ENCODE measurements around the gene RSPH9. TPM values are rescaled to one million over a fixed set of nuclear protein-coding genes. Genes with fewer than 3 reads are reported as not detected.
"Not testable (repeated sequence)": the region's sequence is repeated elsewhere in the genome, so short reads cannot be mapped to it uniquely, and the experiment has no call there.

The RSPH9 gene
- total RNA-seq, 2 experiments from 2014 or later: not detected

DNA sequence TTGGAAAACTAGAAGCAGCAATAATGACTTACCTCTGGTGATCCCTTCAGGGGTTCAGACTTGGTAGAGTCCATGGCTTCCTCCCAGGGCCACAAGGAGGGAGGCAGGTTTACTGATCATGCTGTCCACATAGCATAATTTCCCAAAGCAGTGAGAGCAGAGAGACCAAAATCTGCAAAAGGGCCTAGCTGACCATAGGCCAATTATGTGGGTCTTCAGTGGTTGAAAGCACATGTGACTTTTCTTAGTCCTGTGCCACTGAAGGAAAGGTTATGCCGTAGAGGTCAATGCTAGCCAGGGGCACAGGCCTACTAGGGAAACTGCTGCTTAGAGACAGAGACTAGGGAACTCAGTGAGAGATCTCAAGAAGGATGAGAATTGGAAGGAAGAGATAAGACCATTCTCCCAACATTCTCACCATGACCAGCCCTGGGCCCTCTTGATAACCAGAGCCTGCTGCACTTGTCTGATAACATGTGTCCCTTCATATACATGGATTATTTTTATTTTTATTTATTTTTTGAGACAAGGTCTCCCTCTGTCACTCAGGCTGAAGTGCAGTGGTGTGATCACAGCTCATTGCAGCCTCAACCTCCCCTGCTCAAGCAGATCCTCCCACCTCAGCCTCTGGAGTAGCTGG, 13.7 kb upstream of the RSPH9 start:
- H3K4me3 Mint-ChIP-seq: no peak overlapping the region
- ChIA-PET CTCF (interaction anchor here (1.1 kb wide), 1 partner anchor 35 kb away, joined by 4 read pairs; no protein-coding TSS in a partner anchor), POLR2A (no interaction called here)
- peaks cover 18% of the 10 kb centered on the region for H3K36me3 Mint-ChIP-seq
- H3K27me3 Mint-ChIP-seq: no peaks in the 10 kb centered on the region
- no peak for DNase-seq
- H3K27ac Mint-ChIP-seq: peak overlapping the region; percentile 29
- intact Hi-C loops (cut with micrococcal nuclease): loop anchor here (1.0 to 10.0 kb wide), 2 partner anchors 114 to 406 kb away; partner anchors contain the start of genes DNPH1 and POLR1C
- no peaks in the 10 kb centered on the region for H3K9me3 Mint-ChIP-seq
- H3K4me1 Mint-ChIP-seq (ENCODE audit: low read depth): peaks cover 38% of the 10 kb centered on the region

DNA sequence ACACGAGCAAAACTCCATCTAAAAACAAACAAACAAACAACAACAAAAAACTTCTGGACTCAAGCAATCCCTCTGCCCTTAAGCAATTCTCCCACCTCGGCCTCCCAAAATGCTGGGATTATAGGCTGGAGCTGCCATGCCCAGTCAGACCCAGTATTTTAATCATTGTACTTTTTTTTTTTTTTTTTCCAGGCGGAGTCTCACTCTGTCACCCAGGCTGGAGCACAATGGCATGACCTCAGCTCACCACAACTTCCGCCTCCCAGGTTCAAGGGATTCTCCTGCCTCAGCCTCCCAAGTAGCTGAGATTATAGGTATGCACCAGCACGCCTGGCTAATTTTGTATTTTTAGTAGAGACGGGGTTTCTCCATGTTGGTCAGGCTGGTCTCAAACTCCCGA, 11.8 kb upstream of the RSPH9 start:
- H3K4me3 Mint-ChIP-seq, POLR2A ChIA-PET, H3K27me3 Mint-ChIP-seq, H3K9me3 Mint-ChIP-seq, CTCF ChIA-PET, H3K27ac Mint-ChIP-seq, DNase-seq: not testable (repeated sequence)
- intact Hi-C loops (cut with micrococcal nuclease): loop anchor here (10.0 kb wide), 1 partner anchor 408 kb away; the partner anchor contains the start of gene DNPH1
- peaks cover 36% of the 10 kb centered on the region for H3K4me1 Mint-ChIP-seq (ENCODE audit: low read depth)
- peaks cover 16% of the 10 kb centered on the region for H3K36me3 Mint-ChIP-seq

DNA sequence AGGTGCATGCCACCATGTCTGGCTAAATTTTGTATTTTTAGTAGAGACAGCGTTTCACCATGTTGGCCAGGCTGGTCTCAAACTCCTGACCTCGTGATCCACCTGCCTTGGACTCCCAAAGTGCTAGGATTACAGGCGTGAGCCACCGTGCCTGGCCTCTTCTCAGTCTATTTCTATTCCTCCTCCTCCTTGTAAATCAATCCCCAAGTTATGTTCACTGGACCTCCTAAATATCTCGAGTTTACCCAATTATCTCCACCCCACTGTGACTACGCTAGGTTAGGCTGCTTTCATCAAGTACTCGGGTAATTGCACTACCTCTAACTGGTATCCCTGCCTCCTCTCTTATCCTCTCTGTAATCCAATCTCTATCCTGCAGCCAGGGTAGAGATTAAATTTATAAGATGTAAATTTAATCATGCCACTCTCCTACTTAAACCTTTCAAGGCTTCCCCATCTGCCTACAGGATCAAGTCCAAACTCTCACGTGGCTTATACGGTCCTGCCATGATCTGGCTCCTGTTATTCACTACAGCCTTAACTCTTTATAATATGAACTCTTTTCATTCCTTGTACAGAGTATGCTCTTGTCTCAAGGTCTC, 10.0 kb upstream of the RSPH9 start:
- ChIA-PET POLR2A (interaction anchor here (1.5 kb wide), 1 partner anchor 157 kb away, joined by 4 read pairs; no protein-coding TSS in a partner anchor), CTCF (interaction anchor here (0.9 to 3.0 kb wide), 3 partner anchors 32 to 678 kb away, joined by 3 to 12 read pairs (median 3); no protein-coding TSS in a partner anchor)
- peak overlapping the region; percentile 97 for H3K27ac Mint-ChIP-seq
- no peak for DNase-seq
- H3K27me3 Mint-ChIP-seq: no peaks in the 10 kb centered on the region
- intact Hi-C loops (cut with micrococcal nuclease): loop anchor here (5.0 to 10.0 kb wide), 2 partner anchors 410 to 612 kb away; partner anchors contain the start of genes DNPH1 and HSP90AB1
- peaks cover 20% of the 10 kb centered on the region for H3K36me3 Mint-ChIP-seq
- peaks cover 42% of the 10 kb centered on the region for H3K4me1 Mint-ChIP-seq (ENCODE audit: low read depth)
- H3K4me3 Mint-ChIP-seq: peak overlapping the region; percentile 99
- no peaks in the 10 kb centered on the region for H3K9me3 Mint-ChIP-seq

DNA sequence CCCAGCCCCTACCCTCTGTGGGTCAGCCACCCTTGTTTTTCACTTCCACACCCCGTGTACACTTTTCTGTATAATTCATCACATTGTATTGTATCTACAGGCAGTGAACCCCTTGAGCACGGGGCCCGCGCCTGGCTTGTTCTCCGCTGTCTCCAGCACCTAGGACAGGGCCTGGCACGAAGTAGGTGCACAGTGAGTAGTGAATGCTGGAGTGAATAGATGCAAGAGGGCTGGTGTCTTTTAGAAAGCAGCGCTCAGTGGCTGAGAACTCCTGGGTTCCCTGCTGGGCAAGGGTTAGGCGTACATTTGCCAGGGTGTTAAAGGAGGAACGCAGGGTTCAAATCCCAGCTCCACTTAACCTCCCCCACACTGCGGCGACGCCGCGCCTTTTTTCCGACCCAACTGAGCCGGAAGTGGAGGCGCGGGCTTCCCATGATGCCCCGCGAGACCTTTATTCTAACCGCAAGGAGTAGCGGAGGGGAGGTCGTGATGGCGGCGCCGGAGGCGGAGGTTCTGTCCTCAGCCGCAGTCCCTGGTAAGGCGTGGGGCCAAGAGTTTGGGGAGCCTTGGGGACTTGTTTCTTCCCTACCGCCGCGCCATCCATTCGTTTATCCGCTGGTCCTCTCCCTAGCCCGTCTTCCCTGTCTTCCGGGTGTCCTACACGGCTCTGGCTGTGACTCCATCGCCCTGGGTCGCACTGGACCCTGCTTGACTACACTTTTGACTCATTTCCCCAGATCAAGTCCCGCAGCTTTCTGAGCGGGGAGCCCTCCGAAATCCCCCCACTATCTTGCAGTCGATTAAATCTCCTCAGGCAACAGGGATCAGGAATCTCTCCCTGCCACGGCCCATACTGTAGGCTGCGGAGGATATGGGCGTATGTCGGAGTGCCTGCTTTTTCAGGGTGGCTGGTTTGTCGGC, 9.2 kb upstream of the RSPH9 start, which contains the start of gene MAD2L1BP:
TSS of gene MAD2L1BP (plus strand) at position 454 of the 921 bp plus-strand sequence. CDS start at position 490, 36 bp downstream.
- peaks cover 45% of the 10 kb centered on the region for H3K4me1 Mint-ChIP-seq (ENCODE audit: low read depth)
- POLR2A ChIA-PET: interaction anchor here (1.3 to 1.5 kb wide), 3 partner anchors 34 to 158 kb away, joined by 3 to 4 read pairs (median 4); partner anchors contain the start of gene XPO5

DNA sequence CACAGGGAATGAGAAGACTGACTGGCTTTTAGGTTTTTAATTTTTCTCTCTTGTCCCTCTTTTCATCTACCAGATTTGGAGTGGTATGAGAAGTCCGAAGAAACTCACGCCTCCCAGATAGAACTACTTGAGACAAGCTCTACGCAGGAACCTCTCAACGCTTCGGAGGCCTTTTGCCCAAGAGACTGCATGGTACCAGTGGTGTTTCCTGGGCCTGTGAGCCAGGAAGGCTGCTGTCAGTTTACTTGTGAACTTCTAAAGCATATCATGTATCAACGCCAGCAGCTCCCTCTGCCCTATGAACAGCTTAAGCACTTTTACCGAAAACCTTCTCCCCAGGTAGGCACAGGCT, 8.6 kb upstream of the RSPH9 start:
- ChIA-PET POLR2A (interaction anchor here (1.3 to 1.5 kb wide), 3 partner anchors 33 to 159 kb away, joined by 3 to 4 read pairs (median 4); partner anchors contain the start of gene XPO5), CTCF (interaction anchor here (1.0 to 3.0 kb wide), 3 partner anchors 28 to 88 kb away, joined by 3 to 12 read pairs (median 10); no protein-coding TSS in a partner anchor)
- H3K4me3 Mint-ChIP-seq: peak overlapping the region; percentile 99
- peaks cover 31% of the 10 kb centered on the region for H3K36me3 Mint-ChIP-seq
- H3K27ac Mint-ChIP-seq: peak overlapping the region; percentile 97
- no peaks in the 10 kb centered on the region for H3K9me3 Mint-ChIP-seq
- peaks cover 44% of the 10 kb centered on the region for H3K4me1 Mint-ChIP-seq (ENCODE audit: low read depth)
- no peaks in the 10 kb centered on the region for H3K27me3 Mint-ChIP-seq
- intact Hi-C loops (cut with micrococcal nuclease): loop anchor here (1.0 to 10.0 kb wide), 3 partner anchors 9 to 611 kb away; partner anchors contain the start of genes DNPH1, HSP90AB1 and RSPH9
- peak; percentile 32 for DNase-seq

More for the DNA sequence above, 9.2 kb upstream of the RSPH9 start, which contains the start of gene MAD2L1BP:
- peak within 1 kb of the TSS; percentile 97 for H3K27ac Mint-ChIP-seq
- peaks cover 28% of the 10 kb centered on the region for H3K36me3 Mint-ChIP-seq
- peak; percentile 94 for DNase-seq
- H3K9me3 Mint-ChIP-seq: no peaks in the 10 kb centered on the region
- peak within 1 kb of the TSS; percentile 99 for H3K4me3 Mint-ChIP-seq
- CTCF ChIA-PET: interaction anchor here (0.9 to 3.0 kb wide), 5 partner anchors 27 to 677 kb away, joined by 3 to 12 read pairs (median 3); no protein-coding TSS in a partner anchor
- intact Hi-C loops (cut with micrococcal nuclease): loop anchor here (1.0 to 10.0 kb wide), 3 partner anchors 10 to 612 kb away; partner anchors contain the start of genes DNPH1, HSP90AB1 and RSPH9
- H3K27me3 Mint-ChIP-seq: no peaks in the 10 kb centered on the region

DNA sequence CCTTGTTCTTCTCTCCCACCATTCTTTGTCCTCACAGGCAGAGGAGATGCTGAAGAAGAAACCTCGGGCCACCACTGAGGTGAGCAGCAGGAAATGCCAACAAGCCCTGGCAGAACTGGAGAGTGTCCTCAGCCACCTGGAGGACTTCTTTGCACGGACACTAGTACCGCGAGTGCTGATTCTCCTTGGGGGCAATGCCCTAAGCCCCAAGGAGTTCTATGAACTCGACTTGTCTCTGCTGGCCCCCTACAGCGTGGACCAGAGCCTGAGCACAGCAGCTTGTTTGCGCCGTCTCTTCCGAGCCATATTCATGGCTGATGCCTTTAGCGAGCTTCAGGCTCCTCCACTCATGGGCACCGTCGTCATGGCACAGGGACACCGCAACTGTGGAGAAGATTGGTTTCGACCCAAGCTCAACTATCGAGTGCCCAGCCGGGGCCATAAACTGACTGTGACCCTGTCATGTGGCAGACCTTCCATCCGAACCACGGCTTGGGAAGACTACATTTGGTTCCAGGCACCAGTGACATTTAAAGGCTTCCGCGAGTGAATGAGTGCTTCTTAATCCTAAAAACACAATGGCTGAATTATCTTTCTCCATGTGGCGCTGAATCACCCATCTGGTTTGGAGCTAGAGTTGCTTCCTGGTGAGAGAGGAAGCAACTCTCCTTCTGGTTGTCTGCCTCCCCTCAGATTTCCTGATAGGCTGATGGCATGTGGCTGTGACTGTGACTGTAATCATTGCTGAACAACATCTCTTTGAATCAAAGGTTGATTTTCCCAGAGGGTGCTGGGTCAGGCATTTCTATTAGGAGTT, 4.6 kb upstream of the RSPH9 start:
- no peak overlapping the region for H3K27ac Mint-ChIP-seq
- H3K9me3 Mint-ChIP-seq: no peaks in the 10 kb centered on the region
- POLR2A ChIA-PET: interaction anchor here (1.9 kb wide), 1 partner anchor 11 kb away, joined by 5 read pairs; the partner anchor contains the start of gene GTPBP2
- no peaks in the 10 kb centered on the region for H3K27me3 Mint-ChIP-seq
- no peak overlapping the region for H3K4me3 Mint-ChIP-seq
- peaks cover 41% of the 10 kb centered on the region for H3K4me1 Mint-ChIP-seq (ENCODE audit: low read depth)
- intact Hi-C loops (cut with micrococcal nuclease): loop anchor here (5.0 to 10.0 kb wide), 2 partner anchors 415 to 607 kb away; partner anchors contain the start of genes DNPH1 and HSP90AB1
- CTCF ChIA-PET: interaction anchor here (1.1 kb wide), 1 partner anchor 32 kb away, joined by 3 read pairs; no protein-coding TSS in a partner anchor
- DNase-seq: no peak
- H3K36me3 Mint-ChIP-seq: peaks cover 35% of the 10 kb centered on the region

DNA sequence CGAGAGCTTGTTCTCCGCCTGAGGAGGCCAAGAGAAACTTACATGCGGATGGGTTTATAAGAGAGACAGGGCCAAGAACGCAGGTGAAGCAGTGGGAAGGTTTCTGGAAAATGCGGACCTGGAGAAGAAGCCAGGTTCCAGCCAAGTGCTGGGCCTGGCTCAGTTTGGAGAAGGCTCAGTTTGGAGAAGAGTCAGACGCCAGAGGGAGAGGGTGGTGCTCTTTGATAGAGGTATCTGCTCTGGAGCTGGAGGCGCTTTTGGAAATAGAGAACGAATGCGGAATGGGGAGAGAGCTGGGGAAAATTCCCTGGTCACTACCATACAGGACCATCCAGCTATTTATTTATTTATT, 753 bp downstream of the RSPH9 start:
- H3K4me1 Mint-ChIP-seq (ENCODE audit: low read depth): peaks cover 7% of the 10 kb centered on the region
- DNase-seq: no peak
- no peaks in the 10 kb centered on the region for H3K9me3 Mint-ChIP-seq
- CTCF ChIA-PET: interaction anchor here (1.0 to 2.2 kb wide), 5 partner anchors 21 to 527 kb away, joined by 3 to 8 read pairs (median 4); partner anchors contain the start of gene VEGFA
- peak overlapping the region; percentile 61 for H3K4me3 Mint-ChIP-seq
- peaks cover 7% of the 10 kb centered on the region for H3K36me3 Mint-ChIP-seq
- H3K27ac Mint-ChIP-seq: peak overlapping the region; percentile 21
- no peaks in the 10 kb centered on the region for H3K27me3 Mint-ChIP-seq
- POLR2A ChIA-PET: interaction anchor here (1.3 kb wide), 1 partner anchor 16 kb away, joined by 4 read pairs; the partner anchor contains the start of gene GTPBP2
- intact Hi-C loops (cut with micrococcal nuclease): loop anchor here (1.0 kb wide), 1 partner anchor 9 kb away; no protein-coding TSS in a partner anchor

DNA sequence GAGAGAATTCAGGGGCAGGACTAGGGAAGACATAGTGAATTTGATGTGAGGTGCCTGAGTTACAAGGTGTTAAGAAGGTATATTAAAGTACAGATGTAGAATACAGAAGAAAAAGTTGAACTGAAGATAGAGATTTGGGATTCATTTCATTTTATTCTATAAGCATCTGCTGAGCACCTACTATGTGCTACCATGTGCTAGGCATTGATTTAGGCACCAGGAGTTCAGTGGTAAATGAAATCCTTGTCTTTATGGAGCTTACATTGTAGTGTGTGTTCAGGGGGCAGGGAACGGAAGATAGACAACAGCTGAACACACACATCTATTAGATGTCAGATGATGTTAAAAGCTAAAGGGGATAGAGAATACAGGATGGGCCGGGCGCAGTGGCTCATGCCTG, 2.8 kb downstream of the RSPH9 start:
- POLR2A ChIA-PET: no interaction called here
- H3K27me3 Mint-ChIP-seq: no peaks in the 10 kb centered on the region
- intact Hi-C loops (cut with micrococcal nuclease): no loop called here
- DNase-seq: no peak
- no peak overlapping the region for H3K27ac Mint-ChIP-seq
- H3K9me3 Mint-ChIP-seq: no peaks in the 10 kb centered on the region
- CTCF ChIA-PET: interaction anchor here (0.6 kb wide), 1 partner anchor 15 kb away, joined by 5 read pairs; no protein-coding TSS in a partner anchor
- H3K4me1 Mint-ChIP-seq (ENCODE audit: low read depth): peaks cover 4% of the 10 kb centered on the region
- H3K36me3 Mint-ChIP-seq: no peaks in the 10 kb centered on the region
- H3K4me3 Mint-ChIP-seq: no peak overlapping the region

DNA sequence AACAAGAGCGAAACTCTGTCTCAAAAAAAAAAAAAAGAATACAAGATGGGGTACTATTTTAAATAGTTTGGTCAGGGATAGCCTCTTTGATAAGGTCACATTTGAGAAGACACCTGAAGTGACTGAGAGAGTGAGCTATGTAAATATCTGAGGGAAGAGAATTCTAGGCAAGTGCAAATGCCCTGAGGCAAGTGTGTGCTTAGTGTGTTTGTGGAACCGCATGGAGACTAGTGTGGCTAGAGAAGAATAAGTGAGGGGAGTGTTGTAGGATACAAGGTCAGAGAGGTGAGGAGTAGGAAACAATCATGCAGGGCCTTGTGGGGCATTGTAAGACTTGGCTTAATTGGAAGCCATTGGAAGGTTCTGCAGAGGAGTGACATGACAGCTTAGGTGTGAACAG, 3.4 kb downstream of the RSPH9 start:
- Mint-ChIP-seq H3K27ac (no peak overlapping the region), H3K4me1 (ENCODE audit: low read depth) (peaks cover 4% of the 10 kb centered on the region), H3K36me3 (no peaks in the 10 kb centered on the region), H3K9me3 (no peaks in the 10 kb centered on the region), H3K4me3 (no peak overlapping the region), H3K27me3 (no peaks in the 10 kb centered on the region)
- intact Hi-C loops (cut with micrococcal nuclease): no loop called here
- no peak for DNase-seq
- ChIA-PET POLR2A (no interaction called here), CTCF (no interaction called here)

DNA sequence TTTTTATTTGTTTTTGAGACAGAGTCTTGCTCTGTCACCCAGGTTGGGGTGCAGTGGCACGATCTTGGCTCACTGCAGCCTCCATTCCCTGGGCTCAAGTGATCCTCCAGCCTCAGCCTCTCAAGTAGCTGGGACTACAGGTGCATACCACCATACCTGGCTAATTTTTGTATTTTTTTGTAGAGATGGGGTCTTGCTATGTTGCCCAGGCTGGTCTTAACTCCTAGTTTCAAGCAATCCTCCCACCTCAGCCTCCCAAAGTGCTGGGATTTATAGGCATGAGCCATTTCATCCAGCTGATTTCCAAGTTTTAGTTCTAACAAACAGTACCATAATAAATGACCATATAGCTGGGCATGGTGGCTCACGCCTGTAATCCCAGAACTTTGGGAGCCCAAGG, 8.0 kb downstream of the RSPH9 start:
- H3K27ac Mint-ChIP-seq; H3K27me3 Mint-ChIP-seq; DNase-seq; H3K4me3 Mint-ChIP-seq; H3K9me3 Mint-ChIP-seq; H3K4me1 Mint-ChIP-seq (ENCODE audit: low read depth); H3K36me3 Mint-ChIP-seq; intact Hi-C loops (cut with micrococcal nuclease): not testable (repeated sequence)
- ChIA-PET CTCF (interaction anchor here (2.2 kb wide), 1 partner anchor 15 kb away, joined by 8 read pairs; no protein-coding TSS in a partner anchor), POLR2A (interaction anchor here (0.5 kb wide), 1 partner anchor 731 kb away, joined by 3 read pairs; no protein-coding TSS in a partner anchor)
